Peyer's patch (tissue), 4 donors: ENCODE measurements around the gene UBE2D4.

ENCODE experiments used
- CTCF ChIP-seq, 6 experiments: fragments of 450-650 bp in 4 of 6; fragments of 200-600 bp in 2 of 6; sonication (generic) in 1 of 6; IDR thresholded peaks; one replicate each; pipeline ENCODE4 v1.5.1; 2017 to 2019; ENCODE audit warnings: antibody characterized with exemption in 6 of 6, mild to moderate bottlenecking in 3 of 6, moderate library complexity in 1 of 6
- POLR2A ChIP-seq, 2 donors: fragments of 450-650 bp; IDR thresholded peaks; one replicate each; pipeline ENCODE4 v1.5.1; 2017; ENCODE audit warnings: antibody characterized with exemption in 2 of 2, mild to moderate bottlenecking in 2 of 2, moderate library complexity in 2 of 2

- TF ChIP-seq CTCF (IDR thresholded peaks at IDR 0.05): no peak
- TF ChIP-seq POLR2A (IDR thresholded peaks at IDR 0.05): no peak
These were observed 10.3 kb upstream of the UBE2D4 start for GRCh38 chr7:43915907-43916306.
